Progenitor cell of endocrine pancreas (in vitro differentiated cells): Measurements from ENCODE around the gene APLNR. TPM values are rescaled to one million over a fixed set of nuclear protein-coding genes. Genes with fewer than 3 reads are reported as not detected.

Source experiments
- DNase-seq: peaks from one replicate; pipeline ENCODE4 v3.0.0; 2021; ENCODE audit warnings: low spot score; ENCODE audit not compliant: unreplicated experiment
- H3K27ac Mint-ChIP-seq: 2 replicates; pipeline ENCODE4 v1.8.0; 2021; ENCODE audit warnings: mild to moderate bottlenecking, moderate library complexity, mixed read lengths
- H3K27me3 Mint-ChIP-seq: 2 replicates; pipeline ENCODE4 v1.8.0; 2021; ENCODE audit warnings: mixed read lengths
- H3K36me3 Mint-ChIP-seq: 2 replicates; pipeline ENCODE4 v1.8.0; 2022; ENCODE audit warnings: mixed read lengths; ENCODE audit not compliant: insufficient read depth
- H3K4me1 Mint-ChIP-seq: 2 replicates; pipeline ENCODE4 v1.8.0; 2021; ENCODE audit warnings: low read depth, mixed read lengths
- H3K4me3 Mint-ChIP-seq: 2 replicates; pipeline ENCODE4 v1.8.0; 2021; ENCODE audit warnings: low read depth, mild to moderate bottlenecking, moderate library complexity, mixed read lengths
- H3K9me3 Mint-ChIP-seq: 2 replicates; pipeline ENCODE4 v1.8.0; 2021; ENCODE audit warnings: low read depth, mixed read lengths
- total RNA-seq: library from RNA; stranded (reverse); gene quantifications from 2 replicates; pipeline ENCODE4 v1.2.1, GENCODE V29; 2021
- TF ChIP-seq, protein P1 (sequence below): fragments of 200-600 bp; sonication (generic); IDR thresholded peaks from one replicate; pipeline ENCODE4 v1.5.0; 2021; ENCODE audit warnings: antibody characterized with exemption, mild to moderate bottlenecking; ENCODE audit not compliant: unreplicated experiment

Gene APLNR
- total RNA-seq, 1 donor from 2014 or later, result 0.12 TPM

DNA sequence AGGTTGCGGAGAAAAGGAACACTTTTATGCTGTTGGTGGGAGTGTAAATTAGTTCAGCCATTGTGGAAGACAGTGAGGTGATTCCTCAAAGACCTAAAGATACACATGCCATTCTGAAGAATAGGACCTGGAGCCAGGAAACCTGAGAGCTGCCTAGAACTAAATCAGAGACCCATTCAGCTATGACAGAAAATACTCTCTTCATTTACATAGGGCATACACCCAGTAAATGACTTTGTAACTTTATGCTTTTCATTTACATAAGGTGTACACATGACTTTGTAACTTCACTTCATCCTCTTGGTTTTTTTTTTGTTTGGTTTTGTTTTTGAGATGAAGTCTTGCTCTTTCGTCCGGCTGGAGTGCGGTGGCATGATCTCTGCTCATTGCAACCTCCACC is 25.1 kb upstream of the APLNR start:
- Mint-ChIP-seq H3K9me3 (peaks cover 18% of the 10 kb centered on the region), H3K27me3 (peaks cover 4% of the 10 kb centered on the region), H3K4me3 (no peak overlapping the region), H3K36me3 (peaks cover 1% of the 10 kb centered on the region), H3K27ac (no peak overlapping the region), H3K4me1 (peaks cover 7% of the 10 kb centered on the region)
- TF ChIP-seq, protein P1, sequence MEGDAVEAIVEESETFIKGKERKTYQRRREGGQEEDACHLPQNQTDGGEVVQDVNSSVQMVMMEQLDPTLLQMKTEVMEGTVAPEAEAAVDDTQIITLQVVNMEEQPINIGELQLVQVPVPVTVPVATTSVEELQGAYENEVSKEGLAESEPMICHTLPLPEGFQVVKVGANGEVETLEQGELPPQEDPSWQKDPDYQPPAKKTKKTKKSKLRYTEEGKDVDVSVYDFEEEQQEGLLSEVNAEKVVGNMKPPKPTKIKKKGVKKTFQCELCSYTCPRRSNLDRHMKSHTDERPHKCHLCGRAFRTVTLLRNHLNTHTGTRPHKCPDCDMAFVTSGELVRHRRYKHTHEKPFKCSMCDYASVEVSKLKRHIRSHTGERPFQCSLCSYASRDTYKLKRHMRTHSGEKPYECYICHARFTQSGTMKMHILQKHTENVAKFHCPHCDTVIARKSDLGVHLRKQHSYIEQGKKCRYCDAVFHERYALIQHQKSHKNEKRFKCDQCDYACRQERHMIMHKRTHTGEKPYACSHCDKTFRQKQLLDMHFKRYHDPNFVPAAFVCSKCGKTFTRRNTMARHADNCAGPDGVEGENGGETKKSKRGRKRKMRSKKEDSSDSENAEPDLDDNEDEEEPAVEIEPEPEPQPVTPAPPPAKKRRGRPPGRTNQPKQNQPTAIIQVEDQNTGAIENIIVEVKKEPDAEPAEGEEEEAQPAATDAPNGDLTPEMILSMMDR, result no peak
- no peak for DNase-seq

DNA sequence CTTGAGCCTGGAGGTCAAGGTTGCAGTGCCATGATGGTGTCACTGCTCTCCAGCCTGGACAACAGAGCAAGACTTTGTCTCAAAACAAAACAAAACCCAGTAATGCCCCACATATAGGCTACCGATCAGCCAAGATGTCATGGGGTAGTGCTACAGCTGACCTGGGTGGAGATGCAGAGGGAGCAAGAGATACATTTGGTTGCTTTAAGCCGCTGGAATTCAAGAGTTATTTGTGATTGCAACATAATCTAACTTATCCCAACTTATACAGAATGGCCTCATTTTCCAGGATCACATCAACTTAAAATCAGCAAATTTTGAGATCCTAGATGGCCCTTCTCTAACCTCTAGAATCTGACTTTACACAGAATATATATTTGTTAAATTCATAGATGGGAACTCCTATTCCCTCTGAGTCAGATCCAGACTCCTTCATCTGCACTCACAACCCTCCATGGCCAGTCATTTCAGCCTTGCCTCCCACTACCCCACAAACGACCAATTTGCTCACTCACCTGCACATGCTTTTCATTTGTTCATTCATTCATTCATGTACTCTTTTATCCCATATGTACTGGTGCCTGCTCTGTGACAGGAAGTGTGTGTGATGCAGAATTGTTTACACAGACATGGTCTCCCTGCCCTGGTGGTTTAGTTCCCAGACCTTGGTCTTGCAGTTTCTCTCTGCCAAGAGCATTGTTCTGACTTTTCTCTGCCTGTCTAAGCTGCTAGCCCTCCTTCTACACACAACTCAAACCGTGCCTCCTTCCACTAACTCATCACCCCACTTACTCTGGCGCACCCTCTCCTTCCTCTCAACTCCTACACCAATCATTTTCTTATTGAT is 24.1 kb upstream of the APLNR start:
- DNase-seq, result no peak
- H3K27ac Mint-ChIP-seq, result no peak overlapping the region

DNA sequence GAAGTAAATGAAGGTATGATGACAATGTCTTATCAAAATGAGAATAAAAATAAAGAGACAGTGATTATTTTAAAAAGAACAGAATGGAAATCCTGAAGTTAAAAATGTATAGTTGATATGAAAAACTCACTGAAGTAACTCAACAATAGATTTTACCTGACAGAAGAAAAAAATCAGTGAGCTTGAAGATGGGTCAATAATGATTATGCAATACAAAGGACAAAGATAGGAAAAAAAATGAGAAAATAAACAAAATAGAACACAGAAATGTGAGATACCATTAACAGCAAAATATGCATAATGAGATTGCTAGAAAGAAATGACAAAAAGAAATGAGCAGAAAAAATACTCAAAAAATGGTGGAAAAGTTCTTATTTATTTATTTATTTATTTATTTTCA is 19.1 kb upstream of the APLNR start:
- Mint-ChIP-seq H3K27me3 (peaks cover 10% of the 10 kb centered on the region), H3K36me3 (no peaks in the 10 kb centered on the region), H3K27ac (no peak overlapping the region), H3K4me3 (no peak overlapping the region), H3K4me1 (no peaks in the 10 kb centered on the region), H3K9me3 (peaks cover 4% of the 10 kb centered on the region)
- TF ChIP-seq, protein P1, result no peak
- DNase-seq, result no peak

More for the DNA sequence above, 24.1 kb upstream of the APLNR start:
- peaks cover 16% of the 10 kb centered on the region for H3K9me3 Mint-ChIP-seq
- peaks cover 7% of the 10 kb centered on the region for H3K4me1 Mint-ChIP-seq
- TF ChIP-seq, protein P1, result no peak
- peaks cover 1% of the 10 kb centered on the region for H3K36me3 Mint-ChIP-seq
- no peak overlapping the region for H3K4me3 Mint-ChIP-seq
- H3K27me3 Mint-ChIP-seq, result peaks cover 4% of the 10 kb centered on the region

DNA sequence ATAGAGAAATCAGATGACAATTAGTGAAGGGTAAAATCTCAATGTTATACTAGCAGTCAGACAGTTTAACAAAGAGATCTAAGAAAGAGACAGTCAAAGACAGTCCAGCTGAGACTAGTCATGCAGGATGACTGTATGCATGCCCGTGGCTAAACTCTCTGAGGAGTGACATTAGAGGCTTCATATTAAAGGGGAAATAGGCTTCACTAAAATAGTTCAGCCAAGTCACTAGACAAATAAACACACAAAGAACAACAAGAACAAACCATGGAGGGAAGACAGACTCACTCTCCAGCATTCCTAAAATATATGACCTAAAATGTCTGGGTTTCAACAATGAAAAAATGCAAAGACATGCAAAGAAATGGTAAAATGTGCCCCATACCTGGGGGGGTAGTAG is 18.6 kb upstream of the APLNR start:
- Mint-ChIP-seq H3K36me3 (no peaks in the 10 kb centered on the region), H3K4me1 (no peaks in the 10 kb centered on the region), H3K9me3 (peaks cover 4% of the 10 kb centered on the region), H3K27me3 (peaks cover 14% of the 10 kb centered on the region), H3K27ac (no peak overlapping the region), H3K4me3 (no peak overlapping the region)
- TF ChIP-seq, protein P1, result no peak
- DNase-seq, result no peak

DNA sequence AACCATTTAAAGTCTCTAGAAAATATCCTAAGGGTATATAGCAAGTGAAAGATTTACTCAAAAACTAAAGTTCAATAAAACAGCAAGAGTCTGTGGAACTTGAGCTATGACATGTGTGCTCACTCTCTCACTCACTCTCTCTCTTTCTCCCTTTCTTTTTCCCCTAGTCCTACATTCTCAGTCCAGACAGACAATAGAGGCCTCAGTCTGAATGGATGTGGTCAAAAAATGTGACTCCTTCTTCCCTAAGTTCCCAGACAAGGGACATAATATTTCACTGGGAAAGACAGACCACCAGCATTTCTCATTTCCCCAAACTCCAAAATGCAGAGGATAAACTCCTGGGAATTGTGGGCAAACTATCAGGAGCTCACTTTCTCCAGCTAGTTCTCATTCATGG is 17.6 kb upstream of the APLNR start:
- Mint-ChIP-seq H3K4me1 (no peaks in the 10 kb centered on the region), H3K27me3 (peaks cover 14% of the 10 kb centered on the region), H3K9me3 (peaks cover 4% of the 10 kb centered on the region), H3K27ac (no peak overlapping the region), H3K36me3 (no peaks in the 10 kb centered on the region), H3K4me3 (no peak overlapping the region)
- TF ChIP-seq, protein P1, result no peak
- no peak for DNase-seq
